GM12892 (cell line): ENCODE measurements around the gene SDF4.

Source experiments
- POLR2A ChIP-seq: IDR thresholded peaks from 2 replicates; pipeline ENCODE4 v1.6.1; 2011; ENCODE audit warnings: low read depth, low read length, control low read depth
- POLR2AphosphoS5 ChIP-seq: IDR thresholded peaks from 2 replicates; pipeline ENCODE4 v1.6.1; 2011; ENCODE audit warnings: low read depth, low read length, control low read depth
- TAF1 ChIP-seq: IDR thresholded peaks from 2 replicates; pipeline ENCODE4 v1.6.1; 2011; ENCODE audit warnings: low read depth, mild to moderate bottlenecking, control low read depth, low read length, borderline replicate concordance

- TF ChIP-seq POLR2A = no peak
- no peak for TF ChIP-seq POLR2AphosphoS5
- no peak for TF ChIP-seq TAF1
Observed at GRCh38 chr1:1244192-1244811, 12.5 kb upstream of the SDF4 start.
